ENCODE results near the gene CAPN7.

CAPN7 gene

GRCh38 chr3:15280853-15281532, 74.9 kb downstream of the CAPN7 start:
- no peak for TF ChIP-seq CTCF (IDR thresholded peaks at IDR 0.05)

- TF ChIP-seq CTCF (IDR thresholded peaks at IDR 0.05), result no peak
Observed at GRCh38 chr3:15281817-15282216, 75.8 kb downstream of the CAPN7 start.

GRCh38 chr3:15283702-15284101, 77.7 kb downstream of the CAPN7 start:
- TF ChIP-seq CTCF (IDR thresholded peaks at IDR 0.05), result no peak

GRCh38 chr3:15284121-15284889, 78.3 kb downstream of the CAPN7 start:
- TF ChIP-seq CTCF (IDR thresholded peaks at IDR 0.05), result no peak

GRCh38 chr3:15286022-15286421, 80.0 kb downstream of the CAPN7 start:
- no peak for TF ChIP-seq CTCF (IDR thresholded peaks at IDR 0.05)

- no peak for TF ChIP-seq CTCF (IDR thresholded peaks at IDR 0.05)
Observed at GRCh38 chr3:15287565-15288330, 81.7 kb downstream of the CAPN7 start.

- no peak for TF ChIP-seq CTCF (IDR thresholded peaks at IDR 0.05)
Observed at GRCh38 chr3:15288331-15289035, 82.4 kb downstream of the CAPN7 start.
